ENCODE results near the gene UBR4. TPM values are rescaled to one million over a fixed set of nuclear protein-coding genes. Genes with fewer than 3 reads are reported as not detected.

The UBR4 gene
- total RNA-seq, 2 donors from 2014 or later: 148 to 151 TPM

DNA sequence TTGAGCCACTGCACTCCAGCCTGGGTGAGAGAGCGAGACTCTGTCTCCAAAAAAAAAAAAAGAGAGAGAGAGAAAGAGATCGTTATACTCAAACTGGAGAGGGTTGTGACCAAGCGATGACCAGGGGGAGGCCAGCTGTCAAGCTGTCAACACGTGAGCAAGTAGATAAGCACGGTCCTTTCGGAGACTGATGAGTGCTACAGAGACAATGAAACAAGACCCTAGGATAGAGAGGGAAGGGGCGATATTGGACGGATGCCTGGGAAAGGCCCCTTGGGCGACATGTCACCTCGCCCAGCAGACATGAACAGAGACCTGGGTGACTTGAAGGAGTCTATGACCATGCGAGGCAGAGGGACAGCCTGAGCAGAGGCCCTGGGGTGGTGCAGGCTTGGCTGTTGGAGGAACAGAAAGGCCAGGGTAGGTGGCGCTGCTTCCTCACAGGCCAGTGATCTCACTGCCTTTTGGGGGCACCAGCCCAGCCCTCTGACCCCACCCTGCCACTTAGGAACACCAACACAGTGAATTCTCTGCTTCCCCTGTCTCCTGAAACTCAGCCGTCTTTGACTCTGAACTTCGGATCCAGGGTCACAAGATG, 152.8 kb downstream of the UBR4 start:
- no peak for DNase-seq
- Mint-ChIP-seq H3K27ac (no peak overlapping the region), H3K36me3 (ENCODE audit: low read depth) (peaks cover 3% of the 10 kb centered on the region), H3K4me1 (peaks cover 4% of the 10 kb centered on the region), H3K9me3 (peaks cover 10% of the 10 kb centered on the region), H3K27me3 (ENCODE audit: insufficient read depth) (no peaks in the 10 kb centered on the region), H3K4me3 (no peak overlapping the region)
- H3K27ac ChIP-seq (ENCODE audit: low read depth, low read length): no peak overlapping the region
- no peak overlapping the region for H3K4me3 ChIP-seq (ENCODE audit: low read length)
- no peak overlapping the region for H3K9ac ChIP-seq (ENCODE audit: extremely low read depth, low read length, poor library complexity, severe bottlenecking)
- H3K27me3 ChIP-seq (ENCODE audit: control insufficient read depth, insufficient read depth, low read length, poor library complexity, severe bottlenecking): no peaks in the 10 kb centered on the region
- no peaks in the 10 kb centered on the region for H3K36me3 ChIP-seq (ENCODE audit: control insufficient read depth, insufficient read depth, low read length)
- H3K9me3 ChIP-seq (ENCODE audit: control insufficient read depth, low read length): no peaks in the 10 kb centered on the region
- whole genome bisulfite sequencing, 2 experiments (ENCODE audit: insufficient coverage in 1 of 2, insufficient read length in 1 of 2): 84 to 87% methylated on average over 13 to 14 of the region's 14 CpGs
- TF ChIP-seq, protein P1, sequence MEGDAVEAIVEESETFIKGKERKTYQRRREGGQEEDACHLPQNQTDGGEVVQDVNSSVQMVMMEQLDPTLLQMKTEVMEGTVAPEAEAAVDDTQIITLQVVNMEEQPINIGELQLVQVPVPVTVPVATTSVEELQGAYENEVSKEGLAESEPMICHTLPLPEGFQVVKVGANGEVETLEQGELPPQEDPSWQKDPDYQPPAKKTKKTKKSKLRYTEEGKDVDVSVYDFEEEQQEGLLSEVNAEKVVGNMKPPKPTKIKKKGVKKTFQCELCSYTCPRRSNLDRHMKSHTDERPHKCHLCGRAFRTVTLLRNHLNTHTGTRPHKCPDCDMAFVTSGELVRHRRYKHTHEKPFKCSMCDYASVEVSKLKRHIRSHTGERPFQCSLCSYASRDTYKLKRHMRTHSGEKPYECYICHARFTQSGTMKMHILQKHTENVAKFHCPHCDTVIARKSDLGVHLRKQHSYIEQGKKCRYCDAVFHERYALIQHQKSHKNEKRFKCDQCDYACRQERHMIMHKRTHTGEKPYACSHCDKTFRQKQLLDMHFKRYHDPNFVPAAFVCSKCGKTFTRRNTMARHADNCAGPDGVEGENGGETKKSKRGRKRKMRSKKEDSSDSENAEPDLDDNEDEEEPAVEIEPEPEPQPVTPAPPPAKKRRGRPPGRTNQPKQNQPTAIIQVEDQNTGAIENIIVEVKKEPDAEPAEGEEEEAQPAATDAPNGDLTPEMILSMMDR (conservative IDR thresholded peaks at IDR 0.05): peak; percentile 33
- peaks cover 2% of the 10 kb centered on the region for H3K4me1 ChIP-seq (ENCODE audit: control insufficient read depth, insufficient read depth, low read length)

DNA sequence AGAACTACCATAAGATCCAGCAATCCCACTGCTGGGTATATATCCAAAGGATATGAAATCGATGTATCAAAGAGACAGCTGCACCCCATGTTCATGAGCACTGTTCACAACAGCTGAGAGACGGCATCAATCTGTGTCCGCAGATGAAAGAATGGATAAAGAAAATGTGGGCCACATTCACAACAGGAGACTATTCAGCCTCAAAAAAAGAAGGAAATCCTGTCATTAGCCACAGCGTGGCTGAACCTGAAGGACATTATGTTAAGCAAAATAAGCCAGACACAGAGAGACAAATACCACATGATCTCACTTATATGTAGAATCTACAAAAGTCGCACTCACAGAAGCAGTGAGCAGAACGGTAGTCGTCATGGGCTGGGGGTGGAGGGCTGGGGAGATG, 154.4 kb downstream of the UBR4 start:
- Histone ChIP-seq H3K9me3 (ENCODE audit: control insufficient read depth, low read length) (no peaks in the 10 kb centered on the region), H3K27ac (ENCODE audit: low read depth, low read length) (no peak overlapping the region), H3K9ac (ENCODE audit: extremely low read depth, low read length, poor library complexity, severe bottlenecking) (no peak overlapping the region), H3K27me3 (ENCODE audit: control insufficient read depth, insufficient read depth, low read length, poor library complexity, severe bottlenecking) (no peaks in the 10 kb centered on the region), H3K36me3 (ENCODE audit: control insufficient read depth, insufficient read depth, low read length) (no peaks in the 10 kb centered on the region), H3K4me3 (ENCODE audit: low read length) (no peak overlapping the region), H3K4me1 (ENCODE audit: control insufficient read depth, insufficient read depth, low read length) (peaks cover 2% of the 10 kb centered on the region)
- no peak for DNase-seq
- Mint-ChIP-seq H3K9me3 (no peaks in the 10 kb centered on the region), H3K27ac (no peak overlapping the region), H3K4me3 (no peak overlapping the region), H3K27me3 (ENCODE audit: insufficient read depth) (no peaks in the 10 kb centered on the region), H3K4me1 (peaks cover 4% of the 10 kb centered on the region), H3K36me3 (ENCODE audit: low read depth) (no peaks in the 10 kb centered on the region)
- 81 to 82% methylated on average over 5 to 7 of the region's 7 CpGs for WGBS, 2 experiments (ENCODE audit: insufficient coverage in 1 of 2, insufficient read length in 1 of 2)
- TF ChIP-seq, protein P1 (conservative IDR thresholded peaks at IDR 0.05): no peak

DNA sequence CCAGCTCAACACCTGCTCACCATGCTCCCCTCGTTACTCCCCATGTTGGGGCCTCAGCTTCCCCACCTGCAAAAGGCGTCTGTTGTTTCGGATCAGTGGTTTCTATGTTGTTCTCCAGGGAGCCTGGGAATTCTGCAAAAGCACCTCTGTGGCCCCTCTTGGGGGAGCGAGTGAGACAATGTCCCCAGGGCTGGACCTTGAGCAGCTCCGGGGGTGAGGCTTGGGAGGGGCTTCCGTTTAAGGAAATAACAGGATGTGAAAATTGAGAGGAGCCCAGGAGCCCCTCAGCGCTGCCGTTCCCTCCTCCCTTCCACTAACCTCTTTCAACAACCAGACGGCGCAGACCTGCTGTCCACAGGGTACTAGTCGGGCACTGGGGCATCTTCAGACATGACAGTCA, 155.1 kb downstream of the UBR4 start:
- H3K4me3 ChIP-seq (ENCODE audit: low read length): no peak overlapping the region
- H3K27ac Mint-ChIP-seq: no peak overlapping the region
- H3K4me3 Mint-ChIP-seq: no peak overlapping the region
- no peaks in the 10 kb centered on the region for H3K36me3 ChIP-seq (ENCODE audit: control insufficient read depth, insufficient read depth, low read length)
- H3K9ac ChIP-seq (ENCODE audit: extremely low read depth, low read length, poor library complexity, severe bottlenecking): no peak overlapping the region
- DNase-seq: no peak
- TF ChIP-seq, protein P1 (conservative IDR thresholded peaks at IDR 0.05): no peak
- peaks cover 2% of the 10 kb centered on the region for H3K4me1 ChIP-seq (ENCODE audit: control insufficient read depth, insufficient read depth, low read length)
- no peaks in the 10 kb centered on the region for H3K27me3 Mint-ChIP-seq (ENCODE audit: insufficient read depth)
- H3K27me3 ChIP-seq (ENCODE audit: control insufficient read depth, insufficient read depth, low read length, poor library complexity, severe bottlenecking): no peaks in the 10 kb centered on the region
- WGBS, 2 experiments (ENCODE audit: insufficient coverage in 1 of 2, insufficient read length in 1 of 2): 83 to 84% methylated on average over 5 to 11 of the region's 11 CpGs
- H3K27ac ChIP-seq (ENCODE audit: low read depth, low read length): no peak overlapping the region
- peaks cover 4% of the 10 kb centered on the region for H3K4me1 Mint-ChIP-seq
- no peaks in the 10 kb centered on the region for H3K36me3 Mint-ChIP-seq (ENCODE audit: low read depth)
- no peaks in the 10 kb centered on the region for H3K9me3 Mint-ChIP-seq
- H3K9me3 ChIP-seq (ENCODE audit: control insufficient read depth, low read length): no peaks in the 10 kb centered on the region
